K562 (cell line): ENCODE measurements around the gene PHTF1. TPM values are rescaled to one million over a fixed set of nuclear protein-coding genes. Genes with fewer than 3 reads are reported as not detected.
A peak's percentile ranks its signal among the peaks of the same experiment; 100 is the strongest.

Experiments
- ATAC-seq: fragments of 200-7000 bp; cut with Tn5 transposase; 3 replicates; pipeline ENCODE4 v1.9.1; 2020; ENCODE audit warnings: moderate library complexity
- BruUV-seq: library from RNA; stranded (reverse); fragments of 400-500 nt; replicated peaks from 2 replicates; lab custom pipeline; 2021; lab: Mats Ljungman, UMichigan
- CTCF ChIA-PET: fragments of 300-600 bp; formaldehyde crosslinking; extraction: SDS; loops from one replicate; lab custom pipeline; 2021; ENCODE audit warnings: low intra/inter-chr PET ratio; lab: Yijun Ruan, JAX
- POLR2A ChIA-PET: fragments of 300-600, 350-650 bp; sonication (Branson Sonifier 250); formaldehyde crosslinking; extraction: SDS; loops from one replicate; lab custom pipeline; 2021; ENCODE audit warnings: antibody characterized with exemption, inconsistent platforms; lab: Yijun Ruan, JAX
- DNase-seq, 4 experiments: peaks; one replicate each; pipeline versions ENCODE4 v3.0.0 to v3.0.0-alpha.2; 2011 to 2018; ENCODE audit warnings: low spot score in 3 of 4, mixed read lengths in 3 of 4; ENCODE audit errors: extremely low read depth in 1 of 4
- FAIRE-seq: peaks from 2 replicates; lab custom pipeline; 2011; peaks lifted over from hg19 to GRCh38; lab: Jason Lieb, UNC
- H2AFZ ChIP-seq: 2 replicates; pipeline ENCODE4 v1.6.0; 2011; ENCODE audit warnings: low read depth, low read length, control low read depth, inconsistent platforms
- H3K27ac ChIP-seq: fragments of 200-600 bp; 3 replicates; pipeline ENCODE4 v1.8.0; 2011; ENCODE audit warnings: low read depth, mild to moderate bottlenecking, control low read depth, inconsistent platforms, low read length, moderate library complexity, mixed read lengths; ENCODE audit errors: extremely low read depth
- H3K27me3 ChIP-seq, 2 experiments: fragments of 300-600 bp in 1 of 2; 2 replicates in 1 of 2; 3 replicates in 1 of 2; pipeline versions ENCODE4 v1.6.0 to v1.8.0; 2011; ENCODE audit warnings: inconsistent platforms in 2 of 2, low read length in 2 of 2, mild to moderate bottlenecking in 1 of 2, mixed read lengths in 1 of 2, moderate library complexity in 1 of 2; ENCODE audit not compliant: control insufficient read depth in 2 of 2, insufficient read depth in 2 of 2
- H3K36me3 ChIP-seq: fragments of 300-600 bp; 3 replicates; pipeline ENCODE4 v1.8.0; 2011; ENCODE audit warnings: mild to moderate bottlenecking, low read length, inconsistent platforms; ENCODE audit not compliant: control insufficient read depth, insufficient read depth
- H3K4me1 ChIP-seq, 2 experiments: fragments of 200-600 bp in 1 of 2; replicated peaks in 1 of 2; 2 replicates in 1 of 2; 3 replicates in 1 of 2; pipeline versions ENCODE4 v1.5.1 to v1.8.0; 2011; ENCODE audit warnings: inconsistent platforms in 2 of 2, low read length in 2 of 2, mild to moderate bottlenecking in 1 of 2, mixed read lengths in 1 of 2, moderate library complexity in 1 of 2; ENCODE audit not compliant: control insufficient read depth in 2 of 2, insufficient read depth in 2 of 2
- H3K4me2 ChIP-seq: 2 replicates; pipeline ENCODE4 v1.6.1; 2011; ENCODE audit warnings: low read length, control low read depth, inconsistent platforms, mixed read lengths; ENCODE audit not compliant: insufficient read depth
- H3K4me3 ChIP-seq: fragments of 200-600 bp; sonication (generic), shearing (Covaris generic); 2 replicates; pipeline ENCODE4 v1.5.1; 2016; ENCODE audit warnings: control low read depth, inconsistent platforms
- H3K79me2 ChIP-seq: fragments of 200-600 bp; 3 replicates; pipeline ENCODE4 v1.8.0; 2011; ENCODE audit warnings: low read length, inconsistent platforms; ENCODE audit not compliant: control insufficient read depth, insufficient read depth
- H3K9ac ChIP-seq, 2 experiments: 2 replicates each; pipeline versions ENCODE4 v1.6.0 to v1.6.1; 2011; ENCODE audit warnings: low read depth in 2 of 2, low read length in 2 of 2, control low read depth in 1 of 2, inconsistent platforms in 1 of 2, mild to moderate bottlenecking in 1 of 2, mixed read lengths in 1 of 2; ENCODE audit not compliant: insufficient read depth in 1 of 2
- H3K9me1 ChIP-seq: one replicate; pipeline ENCODE4 v1.6.0; 2011; ENCODE audit warnings: inconsistent platforms, mild to moderate bottlenecking, low read length, moderate library complexity; ENCODE audit not compliant: control insufficient read depth, insufficient read depth
- H3K9me3 ChIP-seq: replicated peaks from 2 replicates; pipeline ENCODE4 v1.5.1; 2011; ENCODE audit warnings: low read depth, low read length, inconsistent platforms; ENCODE audit not compliant: control insufficient read depth, insufficient read depth
- H4K20me1 ChIP-seq: replicated peaks from 2 replicates; pipeline ENCODE4 v1.6.1; 2011; ENCODE audit warnings: low read length, inconsistent platforms, mixed read lengths; ENCODE audit not compliant: control insufficient read depth, insufficient read depth
- ADNP ChIP-seq: fragments of 200-800 bp; sonication (Bioruptor generic); IDR thresholded peaks from 2 replicates; pipeline ENCODE4 v1.6.1; 2016; ENCODE audit warnings: missing genetic modification characterization, missing compliant biosample characterization
- FOXK2 ChIP-seq, 2 experiments: fragments of 450-650 bp; IDR thresholded peaks in 1 of 2; conservative IDR thresholded peaks in 1 of 2; 2 replicates each; pipeline ENCODE4 v1.6.1; 2016; ENCODE audit warnings: low read depth in 2 of 2, mild to moderate bottlenecking in 1 of 2
- KDM5B ChIP-seq: fragments of 200-600 bp; sonication (generic); IDR thresholded peaks from 2 replicates; pipeline ENCODE4 v1.6.1; 2012; ENCODE audit warnings: low read depth, mild to moderate bottlenecking, moderate library complexity, low read length, control low read depth, inconsistent platforms; ENCODE audit not compliant: insufficient replicate concordance
- L3MBTL2 ChIP-seq: fragments of 450-650 bp; IDR thresholded peaks from 2 replicates; pipeline ENCODE4 v1.6.1; 2016; ENCODE audit warnings: mild to moderate bottlenecking, moderate library complexity
- MAFG ChIP-seq: fragments of 450-650 bp; conservative IDR thresholded peaks from 2 replicates; pipeline ENCODE4 v1.6.1; 2016; ENCODE audit warnings: missing genetic modification characterization, missing compliant biosample characterization
- MEIS2 ChIP-seq: fragments of 450-650 bp; IDR thresholded peaks from 2 replicates; pipeline ENCODE4 v1.6.1; 2014; ENCODE audit warnings: mild to moderate bottlenecking; ENCODE audit not compliant: partially characterized antibody
- POU5F1 ChIP-seq: fragments of 150-350 bp; IDR thresholded peaks from 2 replicates; pipeline ENCODE4 v1.6.1; 2014; ENCODE audit warnings: borderline replicate concordance, low read length, low read depth, mild to moderate bottlenecking; ENCODE audit not compliant: partially characterized antibody
- PTBP1 ChIP-seq: fragments of 200-400 bp; formaldehyde crosslinking; IDR thresholded peaks from 2 replicates; pipeline ENCODE4 v1.6.1; 2017; ENCODE audit warnings: low read depth, low read length
- ZBTB8A ChIP-seq: fragments of 450-650 bp; IDR thresholded peaks from 2 replicates; pipeline ENCODE4 v1.6.1; 2018; ENCODE audit warnings: mild to moderate bottlenecking, moderate library complexity; ENCODE audit not compliant: partially characterized antibody
- ZFX ChIP-seq: sonication (generic); formaldehyde crosslinking; IDR thresholded peaks from 2 replicates; pipeline ENCODE4 v1.8.0; 2022; ENCODE audit warnings: mild to moderate bottlenecking, missing genetic modification reagents, moderate library complexity
- ZNF324 ChIP-seq: fragments of 250-450 bp; sonication (Bioruptor Pico); IDR thresholded peaks from 2 replicates; pipeline ENCODE4 v1.4.0; 2020; ENCODE audit warnings: mild to moderate bottlenecking
- WGBS: fragments of 100-300 bp; shearing (Covaris generic); methylation state at CpG from one replicate; pipeline ENCODE4 v1.1.6; 2016; ENCODE audit warnings: low coverage, mixed read lengths; ENCODE audit not compliant: insufficient coverage; ENCODE audit errors: missing lambda C conversion rate; 5-methylcytosine and 5-hydroxymethylcytosine counted together
- in situ Hi-C: fragments of 300-500 bp; cut with MboI; formaldehyde crosslinking; loops from 4 replicates; pipeline ENCODE4 v1.15.0; 2018; ENCODE audit warnings: inconsistent platforms, mixed read lengths
- intact Hi-C: fragments of 100-400 bp; cut with micrococcal nuclease; formaldehyde crosslinking; loops from 2 replicates; pipeline ENCODE4 v1.14.2; 2022
- polyA plus RNA-seq, 8 experiments: library from polyadenylated mRNA; depleted of rRNA in 4 of 8; stranded (reverse) in 5 of 8; unstranded in 3 of 8; fragments of >200 nt; fragmentation: Nextera tagmentation in 2 of 8; fragmentation: Illumina TruSeq in 1 of 8; extraction: Ambion mirVana in 2 of 8; extraction: Trizol in 1 of 8; gene quantifications; 2 replicates each; pipeline versions ENCODE4 v1.2.1 to v1.2.3, GENCODE V29; 2011 to 2014; ENCODE audit warnings: inconsistent platforms in 1 of 8, missing spikeins in 1 of 8
- total RNA-seq, 7 experiments: library from RNA; depleted of rRNA in 6 of 7; stranded (reverse); fragments of >200 nt in 6 of 7; fragmentation: Illumina TruSeq in 2 of 7; extraction: Trizol in 2 of 7; gene quantifications; 2 replicates each; pipeline versions ENCODE4 v1.2.1 to v1.2.3, GENCODE V29; 2011 to 2021; ENCODE audit warnings: low replicate concordance in 1 of 7
- TF ChIP-seq, protein P1 (sequence below): fragments of 450-650 bp; formaldehyde crosslinking; IDR thresholded peaks from 2 replicates; pipeline ENCODE4 v1.4.0; 2022; ENCODE audit warnings: missing genetic modification characterization
- TF ChIP-seq, protein P2 (sequence below): fragments of 250-450 bp; sonication (Bioruptor Pico); IDR thresholded peaks from 2 replicates; pipeline ENCODE4 v1.4.0; 2020; ENCODE audit warnings: mild to moderate bottlenecking, moderate library complexity
- TF ChIP-seq, protein P3 (sequence below): fragments of 450-650 bp; IDR thresholded peaks from 2 replicates; pipeline ENCODE4 v1.7.1; 2018; ENCODE audit warnings: mild to moderate bottlenecking, low read depth; ENCODE audit not compliant: partially characterized antibody

The PHTF1 gene
- total and polyA plus RNA-seq, 9 of the 15 experiments (the other 6 are each of a cell fraction or from before 2014, with no cell fraction given): 8.4 to 36.2 (median 23.0) TPM

DNA sequence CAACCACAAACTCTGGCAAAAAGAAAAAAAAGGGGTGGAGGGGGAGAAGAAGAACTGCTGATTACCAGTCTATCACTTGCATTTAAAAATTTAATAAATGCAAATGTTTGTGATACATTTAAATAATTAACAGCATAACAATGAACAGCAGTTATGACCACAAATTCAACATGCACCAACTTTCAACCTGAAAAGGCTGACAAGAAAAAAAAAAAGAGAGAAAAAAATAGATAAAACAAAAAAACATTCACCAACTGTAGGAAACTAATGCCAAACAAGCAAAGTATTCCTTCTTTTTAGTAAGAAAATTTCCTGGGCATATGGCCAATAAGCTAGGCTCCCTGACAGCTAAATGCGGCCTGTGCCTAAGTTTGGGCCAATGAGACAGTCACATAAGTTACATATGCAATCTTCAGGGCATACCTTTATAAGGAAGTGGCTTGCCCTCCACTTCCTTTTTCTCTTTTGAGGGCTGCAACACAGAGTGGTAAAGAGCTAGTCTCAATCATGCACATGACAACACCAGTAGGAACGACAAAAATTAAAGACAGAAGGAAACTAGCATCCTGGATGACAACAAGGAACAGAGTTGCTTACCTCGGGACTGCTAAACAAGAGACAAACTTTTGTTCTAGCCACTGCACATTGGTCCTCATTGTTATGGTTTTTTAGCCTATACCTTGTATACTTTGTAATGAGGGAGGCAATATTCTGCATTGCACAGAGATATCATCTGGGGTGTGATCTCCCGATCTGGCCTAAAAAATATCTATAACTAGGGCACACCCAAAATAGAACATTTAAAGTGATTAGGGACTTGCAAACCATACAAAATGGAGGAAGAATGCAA lies 24.2 kb upstream of the PHTF1 start:
- Histone ChIP-seq H3K79me2 (peaks cover 98% of the 10 kb centered on the region), H3K36me3 (peaks cover 10% of the 10 kb centered on the region; the same call in 2 of the 3 replicates), H3K4me3 (no peak overlapping the region), H3K9me3 (no peaks in the 10 kb centered on the region), H4K20me1 (peaks cover 28% of the 10 kb centered on the region; the same call in 1 of the 2 replicates), H3K27me3 (no peaks in the 10 kb centered on the region), H3K27ac (peak overlapping the region; percentile 23; the same call in 1 of the 3 replicates), H3K4me2 (peak overlapping the region; percentile 2), H3K4me1 (peaks cover 15 to 60% of the 10 kb centered on the region in 2 experiments), H2AFZ (no peak overlapping the region), H3K9ac (no peak overlapping the region), H3K9me1 (no peaks in the 10 kb centered on the region)
- BruUV-seq: no TSS peak
- ChIA-PET POLR2A (interaction anchor here (0.7 to 1.6 kb wide), 4 partner anchors 9 to 105 kb away, joined by 3 read pairs; no protein-coding TSS in a partner anchor), CTCF (no interaction called here)
- peak; percentile 23 for FAIRE-seq
- peak in 2 of 4 experiments; percentile 49 to 62 for DNase-seq
- ATAC-seq: peak; percentile 79
- WGBS: 31% methylated on average over 4 of the region's 4 CpGs
- intact Hi-C loops (loop anchor here (2.0 kb wide), 1 partner anchor 21 kb away; no protein-coding TSS in a partner anchor), in situ Hi-C loops (no loop called here)
- TF ChIP-seq, protein P1, sequence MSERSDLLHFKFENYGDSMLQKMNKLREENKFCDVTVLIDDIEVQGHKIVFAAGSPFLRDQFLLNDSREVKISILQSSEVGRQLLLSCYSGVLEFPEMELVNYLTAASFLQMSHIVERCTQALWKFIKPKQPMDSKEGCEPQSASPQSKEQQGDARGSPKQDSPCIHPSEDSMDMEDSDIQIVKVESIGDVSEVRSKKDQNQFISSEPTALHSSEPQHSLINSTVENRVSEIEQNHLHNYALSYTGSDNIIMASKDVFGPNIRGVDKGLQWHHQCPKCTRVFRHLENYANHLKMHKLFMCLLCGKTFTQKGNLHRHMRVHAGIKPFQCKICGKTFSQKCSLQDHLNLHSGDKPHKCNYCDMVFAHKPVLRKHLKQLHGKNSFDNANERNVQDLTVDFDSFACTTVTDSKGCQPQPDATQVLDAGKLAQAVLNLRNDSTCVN (CRISPR knock-in tag): no peak
- TF ChIP-seq MEIS2 (peak; percentile 2), MAFG (tag) (0 out of 2 replicates have a peak, but pooled peaks have one; percentile 11), PTBP1 (no peak), FOXK2 (conservative IDR thresholded peaks at IDR 0.05 in 1 of 2, IDR thresholded peaks at IDR 0.05 in 1 of 2; ENCODE audit: low read depth in 2 of 2) (peak; percentile 31 to 59; a peak in 2 of 4 replicates), ZBTB8A (no peak), KDM5B (no peak), ZNF324 (CRISPR knock-in tag) (no peak), ZFX (CRISPR knock-in tag) (peak; percentile 69), L3MBTL2 (0 out of 2 replicates have a peak, but pooled peaks have one; percentile 19), POU5F1 (no peak), ADNP (peak; percentile 53; the same call in 1 of the 2 replicates)
- TF ChIP-seq, protein P2, sequence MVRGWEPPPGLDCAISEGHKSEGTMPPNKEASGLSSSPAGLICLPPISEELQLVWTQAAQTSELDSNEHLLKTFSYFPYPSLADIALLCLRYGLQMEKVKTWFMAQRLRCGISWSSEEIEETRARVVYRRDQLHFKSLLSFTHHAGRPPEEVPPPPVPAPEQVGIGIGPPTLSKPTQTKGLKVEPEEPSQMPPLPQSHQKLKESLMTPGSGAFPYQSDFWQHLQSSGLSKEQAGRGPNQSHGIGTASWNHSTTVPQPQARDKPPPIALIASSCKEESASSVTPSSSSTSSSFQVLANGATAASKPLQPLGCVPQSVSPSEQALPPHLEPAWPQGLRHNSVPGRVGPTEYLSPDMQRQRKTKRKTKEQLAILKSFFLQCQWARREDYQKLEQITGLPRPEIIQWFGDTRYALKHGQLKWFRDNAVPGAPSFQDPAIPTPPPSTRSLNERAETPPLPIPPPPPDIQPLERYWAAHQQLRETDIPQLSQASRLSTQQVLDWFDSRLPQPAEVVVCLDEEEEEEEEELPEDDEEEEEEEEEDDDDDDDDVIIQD (CRISPR knock-in tag): no peak
- TF ChIP-seq, protein P3, sequence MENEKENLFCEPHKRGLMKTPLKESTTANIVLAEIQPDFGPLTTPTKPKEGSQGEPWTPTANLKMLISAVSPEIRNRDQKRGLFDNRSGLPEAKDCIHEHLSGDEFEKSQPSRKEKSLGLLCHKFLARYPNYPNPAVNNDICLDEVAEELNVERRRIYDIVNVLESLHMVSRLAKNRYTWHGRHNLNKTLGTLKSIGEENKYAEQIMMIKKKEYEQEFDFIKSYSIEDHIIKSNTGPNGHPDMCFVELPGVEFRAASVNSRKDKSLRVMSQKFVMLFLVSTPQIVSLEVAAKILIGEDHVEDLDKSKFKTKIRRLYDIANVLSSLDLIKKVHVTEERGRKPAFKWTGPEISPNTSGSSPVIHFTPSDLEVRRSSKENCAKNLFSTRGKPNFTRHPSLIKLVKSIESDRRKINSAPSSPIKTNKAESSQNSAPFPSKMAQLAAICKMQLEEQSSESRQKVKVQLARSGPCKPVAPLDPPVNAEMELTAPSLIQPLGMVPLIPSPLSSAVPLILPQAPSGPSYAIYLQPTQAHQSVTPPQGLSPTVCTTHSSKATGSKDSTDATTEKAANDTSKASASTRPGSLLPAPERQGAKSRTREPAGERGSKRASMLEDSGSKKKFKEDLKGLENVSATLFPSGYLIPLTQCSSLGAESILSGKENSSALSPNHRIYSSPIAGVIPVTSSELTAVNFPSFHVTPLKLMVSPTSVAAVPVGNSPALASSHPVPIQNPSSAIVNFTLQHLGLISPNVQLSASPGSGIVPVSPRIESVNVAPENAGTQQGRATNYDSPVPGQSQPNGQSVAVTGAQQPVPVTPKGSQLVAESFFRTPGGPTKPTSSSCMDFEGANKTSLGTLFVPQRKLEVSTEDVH: peak; percentile 39
